Panc1 (cell line): ENCODE data around the gene KRT77.

Experiments used
- CTCF ChIP-seq: fragments of 450-650 bp; IDR thresholded peaks from 2 replicates; pipeline ENCODE4 v1.5.1; 2017; ENCODE audit warnings: mild to moderate bottlenecking
- POLR2AphosphoS5 ChIP-seq: IDR thresholded peaks from 2 replicates; pipeline ENCODE4 v1.6.1; 2012; ENCODE audit warnings: mild to moderate bottlenecking, low read depth, low read length, moderate library complexity
- REST ChIP-seq, 2 experiments: IDR thresholded peaks; 2 replicates each; pipeline ENCODE4 v1.6.1; 2011 to 2012; ENCODE audit warnings: low read depth in 2 of 2, control low read depth in 1 of 2, low read length in 1 of 2, mild to moderate bottlenecking in 1 of 2, moderate library complexity in 1 of 2; ENCODE audit not compliant: insufficient read depth in 1 of 2
- SIN3A ChIP-seq: IDR thresholded peaks from 2 replicates; pipeline ENCODE4 v1.6.1; 2012; ENCODE audit warnings: low read depth, mild to moderate bottlenecking, low read length, moderate library complexity, borderline replicate concordance; ENCODE audit not compliant: insufficient read depth

GRCh38 chr12:52641468-52641867, 61.9 kb downstream of the KRT77 start:
- TF ChIP-seq CTCF: no peak
- no peak for TF ChIP-seq POLR2AphosphoS5
- no peak for TF ChIP-seq SIN3A
- no peak for TF ChIP-seq REST (IDR thresholded peaks at IDR 0.05; ENCODE audit: insufficient read depth in 1 of 2, low read depth in 2 of 2, low read length in 1 of 2)
